Measurements from ENCODE around the gene TSR3.

- TF ChIP-seq CTCF (IDR thresholded peaks at IDR 0.05), result no peak
- no peak for TF ChIP-seq POLR2A (IDR thresholded peaks at IDR 0.05)
Measured at GRCh38 chr16:1383556-1383955, 31.9 kb upstream of the TSR3 start.

Measured in adrenal gland (tissue), 5 donors.